HepG2 (cell line): Measurements from ENCODE around the gene TBC1D20.

Experiments used
- BHLHE40 ChIP-seq: IDR thresholded peaks from 2 replicates; pipeline ENCODE4 v1.6.1; 2011; ENCODE audit warnings: low read length, improper control_type of control experiment
- FOXJ3 ChIP-seq: sonication (generic); formaldehyde crosslinking; IDR thresholded peaks from 2 replicates; pipeline ENCODE4 v1.4.0; 2020; ENCODE audit warnings: missing genetic modification reagents, mild to moderate bottlenecking, borderline replicate concordance
- PHF21A ChIP-seq: sonication (generic); formaldehyde crosslinking; IDR thresholded peaks from 2 replicates; pipeline ENCODE4 v1.5.0; 2020; ENCODE audit warnings: mild to moderate bottlenecking, missing genetic modification reagents
- SOX6 ChIP-seq, 2 experiments: fragments of 450-650 bp in 1 of 2; sonication (generic) in 1 of 2; formaldehyde crosslinking in 1 of 2; IDR thresholded peaks; 2 replicates each; pipeline versions ENCODE4 v1.4.0 to v1.6.1; 2017 to 2020; ENCODE audit warnings: antibody characterized with exemption in 1 of 2, mild to moderate bottlenecking in 1 of 2, missing genetic modification reagents in 1 of 2
- ZNF513 ChIP-seq: sonication (generic); formaldehyde crosslinking; conservative IDR thresholded peaks from 2 replicates; pipeline ENCODE4 v1.5.0; 2020; ENCODE audit warnings: missing genetic modification reagents
- ZZZ3 ChIP-seq: sonication (generic); formaldehyde crosslinking; IDR thresholded peaks from 2 replicates; pipeline ENCODE4 v1.4.0; 2020; ENCODE audit warnings: missing genetic modification reagents, mild to moderate bottlenecking, borderline replicate concordance

GRCh38 chr20:402496-402885 is 59.8 kb downstream of the TBC1D20 start:
- TF ChIP-seq PHF21A (CRISPR knock-in tag): no peak
- no peak for TF ChIP-seq ZNF513 (CRISPR knock-in tag)
- no peak for TF ChIP-seq SOX6 (IDR thresholded peaks at IDR 0.05)
- TF ChIP-seq SOX6 (CRISPR knock-in tag; IDR thresholded peaks at IDR 0.05): no peak
- no peak for TF ChIP-seq ZZZ3
- peak; percentile 63; the same call in 1 of the 2 replicates for TF ChIP-seq FOXJ3 (CRISPR knock-in tag)
- no peak for TF ChIP-seq BHLHE40
